GM15510 (cell line): ENCODE measurements around the gene MYOD1.

Experiments used
- POLR2A ChIP-seq: IDR thresholded peaks from 3 replicates; pipeline ENCODE4 v1.6.1; 2011; ENCODE audit warnings: borderline replicate concordance; ENCODE audit not compliant: insufficient read length; ENCODE audit errors: extremely low read depth

Gene MYOD1

GRCh38 chr11:17719028-17719937, at the start of gene MYOD1:
MYOD1 (plus strand) TSS chr11:17719571; CDS start chr11:17719783, 212 bp downstream.
- TF ChIP-seq POLR2A, result no peak

GRCh38 chr11:17672469-17672868, 46.9 kb upstream of the MYOD1 start:
- no peak for TF ChIP-seq POLR2A

GRCh38 chr11:17673951-17674350, 45.4 kb upstream of the MYOD1 start:
- no peak for TF ChIP-seq POLR2A

DNA sequence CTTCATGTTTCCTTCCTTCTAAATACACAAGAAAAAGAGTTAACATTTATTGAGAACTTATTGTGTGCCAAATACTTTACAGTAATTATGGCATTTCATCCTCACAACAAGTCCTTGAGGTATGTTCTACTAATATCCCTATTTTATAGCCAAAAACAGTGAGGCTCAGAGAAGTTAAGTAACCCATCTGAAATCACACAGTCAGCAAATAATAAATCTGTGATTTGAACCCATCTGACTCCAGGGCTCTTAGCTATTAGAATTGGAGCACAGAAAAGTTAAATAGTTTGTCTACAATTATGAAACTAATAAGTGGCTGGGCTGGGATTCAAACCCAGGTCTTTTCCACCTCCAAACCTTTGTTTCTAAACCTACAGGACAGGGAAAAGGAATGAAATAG, 36.5 kb upstream of the MYOD1 start:
- TF ChIP-seq POLR2A, result no peak

DNA sequence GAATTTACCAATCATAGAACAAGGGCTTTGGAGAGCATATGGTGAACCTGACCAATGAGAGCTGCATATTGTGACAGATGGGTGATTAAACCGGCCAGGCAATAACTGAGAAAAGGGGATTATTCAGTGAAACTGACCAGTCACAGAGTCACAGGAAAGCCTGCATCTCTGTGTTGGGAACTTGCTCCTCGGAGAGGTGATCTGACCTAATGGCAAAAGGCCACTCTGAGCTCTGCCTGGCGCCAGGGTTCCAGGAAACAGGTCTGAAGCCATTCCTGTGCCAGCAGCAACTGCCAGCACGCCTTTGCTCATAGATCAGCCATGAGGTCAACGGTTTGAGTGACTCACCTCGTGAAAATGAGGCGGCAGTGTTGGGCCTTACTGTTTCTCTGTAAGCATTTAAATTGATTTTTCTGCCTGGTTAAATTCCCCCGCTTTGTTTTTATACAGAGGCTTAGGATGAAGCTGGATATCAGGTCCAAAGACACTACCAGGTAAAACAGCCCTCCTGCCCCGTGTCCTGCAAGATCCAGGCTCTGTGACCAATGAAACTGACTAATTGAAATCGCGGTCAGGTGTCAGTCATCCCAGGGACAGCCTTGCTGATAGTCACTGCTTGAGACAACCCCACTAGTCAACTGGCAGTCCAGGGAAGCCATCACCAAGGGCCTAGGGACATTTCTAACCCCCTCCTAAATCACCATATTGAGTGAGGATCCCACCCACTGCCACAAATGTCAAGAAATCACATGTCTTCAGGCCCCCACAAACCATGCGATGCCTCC, 35.8 kb upstream of the MYOD1 start:
- no peak for TF ChIP-seq POLR2A

DNA sequence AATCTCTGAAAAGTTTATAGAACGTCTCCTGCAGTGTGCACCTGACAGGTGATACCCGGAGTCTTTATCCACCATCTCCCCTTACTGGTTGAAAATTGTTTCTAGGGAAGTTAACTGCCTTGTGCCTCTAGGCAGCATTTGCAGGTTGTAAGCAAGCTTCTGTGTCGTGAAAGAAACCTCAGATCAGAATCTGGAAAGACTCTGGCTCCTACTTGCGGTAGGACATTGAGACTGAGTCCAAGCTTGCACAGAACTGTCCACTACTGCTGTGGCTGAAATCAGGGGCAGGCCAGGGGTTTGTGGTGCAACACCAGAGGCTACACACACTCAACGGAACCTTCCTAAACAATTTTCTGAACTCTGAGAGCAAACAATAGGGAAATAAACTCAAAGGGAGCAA, 34.8 kb upstream of the MYOD1 start:
- no peak for TF ChIP-seq POLR2A

GRCh38 chr11:17686231-17686980, 33.0 kb upstream of the MYOD1 start:
- TF ChIP-seq POLR2A, result no peak

GRCh38 chr11:17687946-17688670, 31.3 kb upstream of the MYOD1 start:
- TF ChIP-seq POLR2A, result no peak

DNA sequence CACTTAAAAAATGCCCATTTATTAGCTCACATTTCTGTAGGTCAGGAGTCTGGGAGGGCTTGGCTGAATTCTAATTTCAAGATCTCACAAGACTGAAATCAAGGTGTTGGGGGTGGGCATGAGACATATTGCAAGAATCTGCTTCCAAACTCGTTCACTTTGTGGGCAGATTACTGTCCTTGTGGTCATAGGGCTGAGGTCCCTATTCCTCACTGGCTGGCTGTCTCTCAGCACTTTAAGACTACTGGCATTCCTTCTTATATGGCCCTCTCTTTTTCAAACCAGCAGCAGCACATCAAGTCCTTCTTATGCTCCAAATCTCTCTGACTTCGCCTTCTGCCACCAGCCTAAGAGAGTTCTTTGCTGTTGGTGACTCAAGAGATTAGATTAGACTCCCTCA, 27.8 kb upstream of the MYOD1 start:
- TF ChIP-seq POLR2A, result no peak

DNA sequence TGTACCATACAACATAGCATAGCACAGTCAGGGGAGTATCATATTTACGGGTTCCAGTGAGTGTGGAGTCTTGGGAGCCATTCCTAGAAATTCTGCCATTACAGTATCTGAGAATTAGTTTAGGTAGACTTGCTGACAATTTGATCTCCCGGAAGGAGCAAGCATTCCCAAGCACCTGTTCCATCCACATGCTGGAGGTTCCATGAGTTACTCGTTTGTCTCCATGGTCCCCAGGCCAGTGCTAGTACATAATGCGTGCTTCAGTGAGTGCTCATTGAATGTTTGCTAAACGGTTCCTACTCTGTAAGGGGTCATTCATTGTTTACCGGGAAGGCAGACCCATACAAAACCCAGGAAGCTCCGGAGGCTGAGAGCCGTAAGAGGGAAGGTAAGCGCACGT, 27.4 kb upstream of the MYOD1 start:
- TF ChIP-seq POLR2A, result no peak

DNA sequence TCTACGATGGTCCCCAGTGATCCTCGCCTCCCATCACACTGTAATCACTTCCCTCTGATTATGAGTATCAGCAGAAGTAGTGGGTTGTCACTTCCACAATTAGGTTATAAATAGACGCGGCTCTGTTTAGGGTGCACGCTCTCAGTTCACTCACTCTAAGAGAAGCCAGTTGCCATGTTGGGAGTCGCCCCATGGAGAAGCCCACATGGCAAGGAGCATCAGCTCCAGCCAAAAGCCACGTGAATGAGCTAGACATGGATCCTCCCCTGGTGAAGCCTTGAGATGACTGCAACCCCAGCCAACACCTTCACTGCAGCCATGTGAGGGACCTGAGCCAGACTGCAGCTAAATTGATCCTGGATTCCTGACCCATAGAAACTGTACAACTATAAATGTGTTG, 26.4 kb upstream of the MYOD1 start:
- TF ChIP-seq POLR2A, result no peak

- TF ChIP-seq POLR2A, result no peak
Observed at GRCh38 chr11:17693531-17693930, 25.8 kb upstream of the MYOD1 start.

GRCh38 chr11:17694494-17695110, 24.8 kb upstream of the MYOD1 start:
- TF ChIP-seq POLR2A, result no peak
